HCT116 (cell line): ENCODE data around the gene ARHGAP23. TPM values are rescaled to one million over a fixed set of nuclear protein-coding genes. Genes with fewer than 3 reads are reported as not detected.
A peak's percentile ranks its signal among the peaks of the same experiment; 100 is the strongest.

Experiments used
- ATAC-seq: fragments of 200-7000 bp; cut with Tn5 transposase; 2 replicates; pipeline ENCODE4 v1.9.1; 2020; ENCODE audit warnings: mild to moderate bottlenecking, moderate library complexity
- BruUV-seq: library from RNA; stranded (reverse); fragments of 400-500 nt; replicated peaks from 2 replicates; lab custom pipeline; 2021; lab: Mats Ljungman, UMichigan
- CTCF ChIA-PET: fragments of 300-600 bp; sonication (Branson Sonifier 250); formaldehyde crosslinking; loops from one replicate; lab custom pipeline; 2021; ENCODE audit warnings: antibody characterized with exemption; lab: Charles Lee
- POLR2A ChIA-PET: fragments of 300-600, 350-600 bp; sonication (Branson Sonifier 250); formaldehyde crosslinking; loops from one replicate; lab custom pipeline; 2021; ENCODE audit warnings: antibody characterized with exemption; lab: Charles Lee
- RAD21 ChIA-PET, 2 experiments: fragments of 300-600 bp; sonication (Branson Sonifier 250); formaldehyde crosslinking; loops; one replicate each; lab custom pipeline; 2023; ENCODE audit warnings: low total read pairs in 2 of 2; ENCODE audit not compliant: uncharacterized antibody in 2 of 2, unreplicated experiment in 2 of 2, low non-redundant PET in 1 of 2; lab: Charles Lee
- DNase-seq: peaks from one replicate; pipeline ENCODE4 v3.0.0-alpha.2; 2010; ENCODE audit warnings: low read depth, low spot score
- H2AFZ ChIP-seq: fragments of 200-600 bp; shearing (Covaris generic), sonication (generic); 2 replicates; pipeline ENCODE4 v1.6.1; 2017; ENCODE audit warnings: low read depth, mixed run types, mixed read lengths, antibody characterized with exemption, low read length; ENCODE audit not compliant: poor library complexity, severe bottlenecking
- H3K27ac ChIP-seq: 2 replicates; pipeline ENCODE4 v1.5.1; 2012; ENCODE audit warnings: low read depth, low read length
- H3K27me3 ChIP-seq: fragments of 200-600 bp; sonication (generic); 2 replicates; pipeline ENCODE4 v1.6.1; 2016; ENCODE audit warnings: mixed run types, low read length, mixed read lengths; ENCODE audit not compliant: insufficient read depth
- H3K36me3 ChIP-seq, 2 experiments: fragments of 200-500 bp in 1 of 2; fragments of 200-600 bp in 1 of 2; sonication (Bioruptor generic) in 1 of 2; sonication (generic) in 1 of 2; 2 replicates each; pipeline versions ENCODE4 v1.5.1 to v1.6.1; 2014 to 2016; ENCODE audit warnings: low read length in 2 of 2, inconsistent platforms in 1 of 2, mixed read lengths in 1 of 2, mixed run types in 1 of 2; ENCODE audit not compliant: insufficient read depth in 2 of 2, control insufficient read depth in 1 of 2
- H3K4me1 ChIP-seq, 2 experiments: fragments of 200-600 bp in 1 of 2; sonication (generic) in 1 of 2; 2 replicates each; pipeline versions ENCODE4 v1.5.1 to v1.6.1; 2012 to 2017; ENCODE audit warnings: low read length in 2 of 2, inconsistent platforms in 1 of 2, mild to moderate bottlenecking in 1 of 2, mixed read lengths in 1 of 2, mixed run types in 1 of 2, moderate library complexity in 1 of 2; ENCODE audit not compliant: insufficient read depth in 2 of 2, control insufficient read depth in 1 of 2
- H3K4me2 ChIP-seq: fragments of 200-600 bp; sonication (generic); 2 replicates; pipeline ENCODE4 v1.6.1; 2017; ENCODE audit warnings: mixed run types, low read length, mixed read lengths
- H3K4me3 ChIP-seq, 2 experiments: fragments of 200-600 bp in 1 of 2; sonication (generic) in 1 of 2; replicated peaks in 1 of 2; 2 replicates each; pipeline ENCODE4 v1.5.1; 2011 to 2016; ENCODE audit warnings: low read length in 2 of 2, control low read depth in 1 of 2, low read depth in 1 of 2, mild to moderate bottlenecking in 1 of 2, mixed read lengths in 1 of 2, mixed run types in 1 of 2
- H3K79me2 ChIP-seq: fragments of 200-600 bp; sonication (generic); 2 replicates; pipeline ENCODE4 v1.6.1; 2017; ENCODE audit warnings: mild to moderate bottlenecking, mixed run types, low read length, moderate library complexity, mixed read lengths; ENCODE audit not compliant: insufficient read depth
- H3K9ac ChIP-seq: fragments of 200-600 bp; sonication (generic); 2 replicates; pipeline ENCODE4 v1.6.1; 2016; ENCODE audit warnings: low read length, mixed read lengths
- H3K9me2 ChIP-seq: fragments of 200-600 bp; sonication (generic), shearing (Covaris generic); 2 replicates; pipeline ENCODE4 v1.6.1; 2017; ENCODE audit warnings: mixed run types, mild to moderate bottlenecking, moderate library complexity; ENCODE audit not compliant: insufficient read depth
- H3K9me3 ChIP-seq, 2 experiments: fragments of 200-500 bp in 1 of 2; fragments of 200-600 bp in 1 of 2; sonication (Bioruptor generic) in 1 of 2; sonication (generic) in 1 of 2; 2 replicates each; pipeline ENCODE4 v1.6.1; 2014 to 2017; ENCODE audit warnings: low read length in 2 of 2, mixed read lengths in 2 of 2, inconsistent platforms in 1 of 2, low read depth in 1 of 2, mild to moderate bottlenecking in 1 of 2, mixed run types in 1 of 2, moderate library complexity in 1 of 2; ENCODE audit not compliant: control insufficient read depth in 1 of 2, insufficient read depth in 1 of 2
- H4K20me1 ChIP-seq: fragments of 200-600 bp; sonication (generic), shearing (Covaris generic); 2 replicates; pipeline ENCODE4 v1.6.1; 2017; ENCODE audit warnings: mixed run types, mild to moderate bottlenecking, moderate library complexity; ENCODE audit not compliant: insufficient read depth
- CEBPB ChIP-seq: IDR thresholded peaks from 2 replicates; pipeline ENCODE4 v1.6.1; 2012; ENCODE audit warnings: low read depth
- ELF1 ChIP-seq: IDR thresholded peaks from 2 replicates; pipeline ENCODE4 v1.6.1; 2012; ENCODE audit warnings: low read depth, borderline replicate concordance
- EZH2phosphoT487 ChIP-seq: fragments of 200-600 bp; IDR thresholded peaks from 2 replicates; pipeline ENCODE4 v1.6.1; 2018; ENCODE audit warnings: antibody characterized with exemption, borderline replicate concordance
- POLR2A ChIP-seq: IDR thresholded peaks from 2 replicates; pipeline ENCODE4 v1.7.0; 2011; ENCODE audit warnings: borderline replicate concordance; ENCODE audit not compliant: insufficient read depth, insufficient read length; ENCODE audit errors: extremely low read depth
- POLR2AphosphoS5 ChIP-seq: IDR thresholded peaks from 2 replicates; pipeline ENCODE4 v1.6.1; 2011; ENCODE audit warnings: mild to moderate bottlenecking, low read depth, low read length, moderate library complexity
- SP1 ChIP-seq: IDR thresholded peaks from 2 replicates; pipeline ENCODE4 v1.6.1; 2012; ENCODE audit warnings: low read depth
- TCF7L2 ChIP-seq: IDR thresholded peaks from 2 replicates; pipeline ENCODE4 v1.7.0; 2011; ENCODE audit warnings: borderline replicate concordance, inconsistent platforms; ENCODE audit not compliant: insufficient read depth, insufficient read length; ENCODE audit errors: extremely low read depth
- ZBTB33 ChIP-seq: IDR thresholded peaks from 2 replicates; pipeline ENCODE4 v1.6.1; 2011; ENCODE audit warnings: mild to moderate bottlenecking, low read length, moderate library complexity; ENCODE audit not compliant: insufficient replicate concordance; ENCODE audit errors: extremely low read depth
- ZFX ChIP-seq: fragments of 450-650 bp; IDR thresholded peaks from 2 replicates; pipeline ENCODE4 v1.6.1; 2017
- intact Hi-C: fragments of 100-400 bp; cut with micrococcal nuclease; formaldehyde crosslinking; loops from 2 replicates; pipeline ENCODE4 v1.10.0; 2022
- total RNA-seq: library from RNA; stranded (reverse); gene quantifications from one replicate; pipeline ENCODE4 v1.2.1, GENCODE V29; 2021; ENCODE audit not compliant: unreplicated experiment

The ARHGAP23 gene
- total RNA-seq, 1 experiment from 2014 or later: 41.0 TPM

DNA sequence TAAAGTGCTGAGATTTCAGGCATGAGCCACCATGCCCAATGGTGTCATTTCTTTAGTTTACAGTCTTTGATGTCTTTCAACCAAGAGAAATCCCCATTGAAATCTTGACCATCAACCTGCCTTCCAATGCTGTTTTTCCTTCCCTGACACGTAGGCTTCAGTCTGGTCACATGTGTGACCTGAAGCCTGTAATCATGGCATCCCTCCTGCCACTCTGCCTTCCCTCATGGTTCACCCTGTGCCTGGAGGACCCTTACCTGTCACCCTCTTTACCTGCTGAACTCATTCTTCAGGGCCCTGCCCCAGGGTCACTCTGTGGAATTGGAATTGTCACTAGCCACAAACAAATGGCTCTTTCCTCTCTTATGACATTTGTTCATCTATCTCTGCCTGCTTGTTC, 18.1 kb upstream of the ARHGAP23 start:
- TF ChIP-seq TCF7L2: no peak
- TF ChIP-seq POLR2A: no peak
- TF ChIP-seq EZH2phosphoT487: no peak
- H3K27ac ChIP-seq: no peak overlapping the region
- H3K4me3 ChIP-seq: no peak overlapping the region
- no peaks in the 10 kb centered on the region for H3K9me3 ChIP-seq
- intact Hi-C loops: loop anchor here (5.0 kb wide), 1 partner anchor 78 kb away; no protein-coding TSS in a partner anchor
- RAD21 ChIA-PET: no interaction called here
- no peak for DNase-seq
- POLR2A ChIA-PET: no interaction called here
- no peaks in the 10 kb centered on the region for H3K79me2 ChIP-seq
- H4K20me1 ChIP-seq: no peaks in the 10 kb centered on the region
- no peak overlapping the region for H3K9ac ChIP-seq
- H3K4me1 ChIP-seq: peaks cover 4 to 8% of the 10 kb centered on the region in 2 experiments
- no peak for ATAC-seq
- no TSS peak for BruUV-seq
- no peak overlapping the region for H2AFZ ChIP-seq
- no peaks in the 10 kb centered on the region for H3K9me2 ChIP-seq
- H3K4me2 ChIP-seq: no peak overlapping the region
- H3K36me3 ChIP-seq: no peaks in the 10 kb centered on the region
- H3K27me3 ChIP-seq: no peaks in the 10 kb centered on the region
- CTCF ChIA-PET: no interaction called here

DNA sequence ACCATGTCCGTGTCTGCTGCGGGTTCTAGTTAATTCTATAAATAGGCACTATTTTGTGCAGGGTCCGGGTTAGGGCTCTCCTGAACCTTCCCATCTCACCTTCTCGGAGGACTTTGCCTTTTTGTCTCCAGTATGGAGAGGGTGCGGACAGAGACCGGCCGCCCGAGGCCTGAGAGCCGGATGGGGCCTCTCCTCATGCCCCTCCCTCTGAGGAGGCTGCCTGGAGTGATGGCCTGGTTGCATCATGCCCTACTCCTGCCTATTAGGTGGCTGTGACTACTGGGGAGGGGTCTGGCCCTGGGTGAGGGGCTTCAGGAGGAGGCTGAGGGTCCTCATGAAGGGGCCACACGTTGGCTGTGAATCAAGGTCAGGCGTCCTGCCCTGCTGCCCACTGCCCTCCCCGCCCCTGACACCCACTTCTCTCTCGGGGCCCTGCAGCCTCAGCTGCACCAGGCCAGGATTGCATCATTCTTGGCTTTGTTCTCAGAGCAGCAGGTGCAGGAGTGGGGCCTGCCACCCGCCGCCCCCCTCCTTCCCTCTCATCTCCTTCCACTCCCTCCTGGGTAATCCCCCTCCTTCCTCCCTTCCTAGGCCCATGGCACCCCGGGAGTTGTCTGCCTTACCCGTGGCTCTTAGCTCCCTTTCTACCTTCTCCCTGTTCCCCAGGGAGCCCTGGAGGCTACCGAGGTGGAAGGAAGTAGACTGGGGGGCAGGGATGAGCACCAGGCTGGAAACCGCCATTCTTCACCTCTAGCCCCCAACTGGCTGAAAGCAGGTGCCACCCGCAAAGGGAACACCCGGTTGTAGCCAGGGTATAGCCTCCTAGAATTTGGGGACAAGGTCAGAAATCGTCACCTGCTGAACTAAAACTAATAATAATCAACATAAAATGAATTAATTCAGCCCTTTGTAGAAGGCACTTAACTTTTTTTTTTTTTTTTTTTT, 12.7 kb upstream of the ARHGAP23 start:
- ChIA-PET POLR2A (interaction anchor here (1.8 kb wide), 1 partner anchor 66 kb away, joined by 13 read pairs; no protein-coding TSS in a partner anchor), CTCF (interaction anchor here (0.9 to 2.4 kb wide), 12 partner anchors 8 to 247 kb away, joined by 3 to 65 read pairs (median 4); partner anchors contain the start of gene SOCS7), RAD21 (interaction anchor here (1.1 to 1.6 kb wide), 3 partner anchors 66 to 82 kb away, joined by 4 to 16 read pairs (median 5); no protein-coding TSS in a partner anchor)
- ATAC-seq: peak; percentile 46
- Histone ChIP-seq H3K27me3 (no peaks in the 10 kb centered on the region), H3K9me2 (no peaks in the 10 kb centered on the region), H4K20me1 (no peaks in the 10 kb centered on the region), H3K79me2 (no peaks in the 10 kb centered on the region), H3K9ac (0 out of 2 replicates have a peak overlapping the region, but pooled peaks have one; percentile 12), H2AFZ (peak overlapping the region; percentile 98), H3K4me3 (peak overlapping the region in 1 of 2 experiments; percentile 26; a peak in 2 of 4 replicates), H3K36me3 (no peaks in the 10 kb centered on the region), H3K9me3 (no peaks in the 10 kb centered on the region), H3K4me1 (peaks cover 12 to 14% of the 10 kb centered on the region in 2 experiments), H3K27ac (peak overlapping the region; percentile 8; the same call in 1 of the 2 replicates), H3K4me2 (peak overlapping the region; percentile 60)
- TF ChIP-seq ZBTB33 (no peak), ELF1 (no peak), POLR2A (peak; percentile 47), ZFX (0 out of 2 replicates have a peak, but pooled peaks have one; percentile 30), CEBPB (peak; percentile 90), POLR2AphosphoS5 (peak; percentile 38; the same call in 1 of the 2 replicates), SP1 (no peak), TCF7L2 (peak; percentile 88)
- DNase-seq: peak; percentile 23
- intact Hi-C loops: no loop called here
- TSS peak; percentile 83 for BruUV-seq
